HepG2 (cell line): ENCODE measurements around the gene UBALD1. TPM values are rescaled to one million over a fixed set of nuclear protein-coding genes. Genes with fewer than 3 reads are reported as not detected.

Source experiments
- EZH2 ChIP-seq: conservative IDR thresholded peaks from 2 replicates; pipeline ENCODE4 v1.6.1; 2012; ENCODE audit warnings: mild to moderate bottlenecking, low read depth, low read length, moderate library complexity
- ISX ChIP-seq: sonication (generic); formaldehyde crosslinking; conservative IDR thresholded peaks from 2 replicates; pipeline ENCODE4 v1.5.0; 2020; ENCODE audit warnings: missing genetic modification reagents
- SALL2 ChIP-seq: sonication (generic); formaldehyde crosslinking; IDR thresholded peaks from 2 replicates; pipeline ENCODE4 v1.8.1; 2023; ENCODE audit warnings: mild to moderate bottlenecking, missing genetic modification reagents, inconsistent platforms
- SMARCE1 ChIP-seq: fragments of 450-650 bp; IDR thresholded peaks from 2 replicates; pipeline ENCODE4 v1.6.1; 2017; ENCODE audit warnings: borderline replicate concordance
- ZNF30 ChIP-seq: sonication (generic); formaldehyde crosslinking; IDR thresholded peaks from 2 replicates; pipeline ENCODE4 v1.5.0; 2020; ENCODE audit warnings: mild to moderate bottlenecking, missing genetic modification reagents
- ZNF460 ChIP-seq: sonication (generic); formaldehyde crosslinking; IDR thresholded peaks from 2 replicates; pipeline ENCODE4 v1.5.1; 2020; ENCODE audit warnings: missing genetic modification reagents, mild to moderate bottlenecking, borderline replicate concordance
- ZNF550 ChIP-seq: sonication (generic); formaldehyde crosslinking; IDR thresholded peaks from 2 replicates; pipeline ENCODE4 v1.4.0; 2020; ENCODE audit warnings: mild to moderate bottlenecking, missing genetic modification reagents, borderline replicate concordance
- ZNF713 ChIP-seq: sonication (generic); formaldehyde crosslinking; IDR thresholded peaks from 2 replicates; pipeline ENCODE4 v1.4.0; 2020; ENCODE audit warnings: mild to moderate bottlenecking, missing genetic modification reagents
- polyA plus RNA-seq, 8 experiments: library from polyadenylated mRNA; depleted of rRNA in 3 of 8; stranded (reverse) in 7 of 8; unstranded in 1 of 8; fragments of >200 nt; fragmentation: Illumina TruSeq in 4 of 8; extraction: Trizol in 4 of 8; gene quantifications; 2 replicates each; pipeline versions ENCODE4 v1.2.1 to v1.2.3, GENCODE V29; 2011 to 2016; ENCODE audit warnings: low read depth in 4 of 8, missing spikeins in 1 of 8, mixed read lengths in 1 of 8; ENCODE audit not compliant: insufficient read depth in 1 of 8
- total RNA-seq, 5 experiments: library from RNA; depleted of rRNA; stranded (reverse); fragments of >200 nt; fragmentation: Illumina TruSeq; extraction: Trizol; gene quantifications; 2 replicates each; pipeline ENCODE4 v1.2.3, GENCODE V29; 2016; ENCODE audit warnings: low read depth in 1 of 5
- TF ChIP-seq, protein P1 (sequence below): sonication (generic); formaldehyde crosslinking; IDR thresholded peaks from 2 replicates; pipeline ENCODE4 v1.5.0; 2020; ENCODE audit warnings: mild to moderate bottlenecking, missing genetic modification reagents, moderate library complexity
- TF ChIP-seq, protein P2 (sequence below): sonication (generic); formaldehyde crosslinking; IDR thresholded peaks from 2 replicates; pipeline ENCODE4 v1.9.0; 2022; ENCODE audit warnings: low read depth, missing genetic modification reagents
- TF ChIP-seq, protein P3 (sequence below): IDR thresholded peaks from 2 replicates; pipeline ENCODE4 v1.6.1; 2012; ENCODE audit warnings: low read length, improper control_type of control experiment
- TF ChIP-seq, protein P4 (sequence below): sonication (generic); formaldehyde crosslinking; conservative IDR thresholded peaks from 2 replicates; pipeline ENCODE4 v1.4.0; 2020; ENCODE audit warnings: missing genetic modification reagents

The UBALD1 gene
- total and polyA plus RNA-seq, 2 of the 13 experiments (the other 11 are each of a cell fraction or from before 2014, with no cell fraction given) = 6.8 to 12.3 TPM

DNA sequence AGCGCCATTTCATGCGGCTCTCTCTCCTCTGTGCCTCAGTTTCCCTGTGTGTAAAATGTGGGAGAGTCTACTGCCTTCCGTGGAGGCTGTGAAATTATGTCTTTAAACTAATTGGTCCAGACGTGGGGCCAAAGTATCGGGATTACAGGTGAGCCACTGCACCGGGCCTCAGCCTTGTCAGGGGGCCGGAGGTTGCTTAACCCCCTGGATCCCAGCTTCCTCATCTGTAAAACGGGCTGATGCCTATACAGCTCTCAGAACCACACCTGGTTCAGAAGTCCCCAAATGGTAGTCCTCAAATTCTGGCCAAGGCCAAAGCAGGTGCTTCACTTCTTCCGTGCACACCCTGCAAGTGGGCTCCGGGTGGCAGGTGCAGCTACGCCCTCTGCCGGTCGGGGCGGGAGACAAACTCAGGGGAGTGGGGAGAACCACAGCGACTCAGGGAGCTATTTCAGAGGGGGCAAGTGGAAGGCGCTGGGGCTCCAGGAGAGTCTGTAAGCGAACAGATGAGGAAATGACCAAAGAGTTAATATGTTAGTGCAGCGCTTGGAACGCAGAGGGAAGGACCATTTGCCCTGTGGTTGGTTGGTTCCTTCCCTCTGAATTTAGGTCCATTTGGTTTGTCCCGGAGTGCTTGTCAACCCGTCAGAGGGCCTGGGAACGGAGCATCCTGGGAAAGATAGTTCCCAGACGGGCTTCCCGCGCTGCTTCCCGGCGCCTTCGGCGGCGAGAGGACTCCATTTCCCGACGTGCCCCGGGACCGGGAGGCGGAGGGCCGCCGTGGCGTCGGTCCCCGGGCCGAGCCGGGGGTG is 9.5 kb upstream of the UBALD1 start, which contains the start of gene MGRN1 (continued):
- TF ChIP-seq, protein P1, sequence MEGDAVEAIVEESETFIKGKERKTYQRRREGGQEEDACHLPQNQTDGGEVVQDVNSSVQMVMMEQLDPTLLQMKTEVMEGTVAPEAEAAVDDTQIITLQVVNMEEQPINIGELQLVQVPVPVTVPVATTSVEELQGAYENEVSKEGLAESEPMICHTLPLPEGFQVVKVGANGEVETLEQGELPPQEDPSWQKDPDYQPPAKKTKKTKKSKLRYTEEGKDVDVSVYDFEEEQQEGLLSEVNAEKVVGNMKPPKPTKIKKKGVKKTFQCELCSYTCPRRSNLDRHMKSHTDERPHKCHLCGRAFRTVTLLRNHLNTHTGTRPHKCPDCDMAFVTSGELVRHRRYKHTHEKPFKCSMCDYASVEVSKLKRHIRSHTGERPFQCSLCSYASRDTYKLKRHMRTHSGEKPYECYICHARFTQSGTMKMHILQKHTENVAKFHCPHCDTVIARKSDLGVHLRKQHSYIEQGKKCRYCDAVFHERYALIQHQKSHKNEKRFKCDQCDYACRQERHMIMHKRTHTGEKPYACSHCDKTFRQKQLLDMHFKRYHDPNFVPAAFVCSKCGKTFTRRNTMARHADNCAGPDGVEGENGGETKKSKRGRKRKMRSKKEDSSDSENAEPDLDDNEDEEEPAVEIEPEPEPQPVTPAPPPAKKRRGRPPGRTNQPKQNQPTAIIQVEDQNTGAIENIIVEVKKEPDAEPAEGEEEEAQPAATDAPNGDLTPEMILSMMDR (CRISPR knock-in tag) = peak; percentile 98
- peak; percentile 87 for TF ChIP-seq ZNF713
- TF ChIP-seq SALL2 (CRISPR knock-in tag) = no peak
- TF ChIP-seq ZNF460 = no peak; the same call in 1 of the 2 replicates
- TF ChIP-seq, protein P2, sequence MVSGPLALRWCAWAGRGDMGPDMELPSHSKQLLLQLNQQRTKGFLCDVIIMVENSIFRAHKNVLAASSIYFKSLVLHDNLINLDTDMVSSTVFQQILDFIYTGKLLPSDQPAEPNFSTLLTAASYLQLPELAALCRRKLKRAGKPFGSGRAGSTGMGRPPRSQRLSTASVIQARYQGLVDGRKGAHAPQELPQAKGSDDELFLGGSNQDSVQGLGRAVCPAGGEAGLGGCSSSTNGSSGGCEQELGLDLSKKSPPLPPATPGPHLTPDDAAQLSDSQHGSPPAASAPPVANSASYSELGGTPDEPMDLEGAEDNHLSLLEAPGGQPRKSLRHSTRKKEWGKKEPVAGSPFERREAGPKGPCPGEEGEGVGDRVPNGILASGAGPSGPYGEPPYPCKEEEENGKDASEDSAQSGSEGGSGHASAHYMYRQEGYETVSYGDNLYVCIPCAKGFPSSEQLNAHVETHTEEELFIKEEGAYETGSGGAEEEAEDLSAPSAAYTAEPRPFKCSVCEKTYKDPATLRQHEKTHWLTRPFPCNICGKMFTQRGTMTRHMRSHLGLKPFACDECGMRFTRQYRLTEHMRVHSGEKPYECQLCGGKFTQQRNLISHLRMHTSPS (CRISPR knock-in tag) = 0 out of 2 replicates have a peak, but pooled peaks have one; percentile 13
- no peak for TF ChIP-seq ZNF550 (CRISPR knock-in tag)
- no peak for TF ChIP-seq EZH2
- no peak for TF ChIP-seq SMARCE1
- TF ChIP-seq, protein P3, sequence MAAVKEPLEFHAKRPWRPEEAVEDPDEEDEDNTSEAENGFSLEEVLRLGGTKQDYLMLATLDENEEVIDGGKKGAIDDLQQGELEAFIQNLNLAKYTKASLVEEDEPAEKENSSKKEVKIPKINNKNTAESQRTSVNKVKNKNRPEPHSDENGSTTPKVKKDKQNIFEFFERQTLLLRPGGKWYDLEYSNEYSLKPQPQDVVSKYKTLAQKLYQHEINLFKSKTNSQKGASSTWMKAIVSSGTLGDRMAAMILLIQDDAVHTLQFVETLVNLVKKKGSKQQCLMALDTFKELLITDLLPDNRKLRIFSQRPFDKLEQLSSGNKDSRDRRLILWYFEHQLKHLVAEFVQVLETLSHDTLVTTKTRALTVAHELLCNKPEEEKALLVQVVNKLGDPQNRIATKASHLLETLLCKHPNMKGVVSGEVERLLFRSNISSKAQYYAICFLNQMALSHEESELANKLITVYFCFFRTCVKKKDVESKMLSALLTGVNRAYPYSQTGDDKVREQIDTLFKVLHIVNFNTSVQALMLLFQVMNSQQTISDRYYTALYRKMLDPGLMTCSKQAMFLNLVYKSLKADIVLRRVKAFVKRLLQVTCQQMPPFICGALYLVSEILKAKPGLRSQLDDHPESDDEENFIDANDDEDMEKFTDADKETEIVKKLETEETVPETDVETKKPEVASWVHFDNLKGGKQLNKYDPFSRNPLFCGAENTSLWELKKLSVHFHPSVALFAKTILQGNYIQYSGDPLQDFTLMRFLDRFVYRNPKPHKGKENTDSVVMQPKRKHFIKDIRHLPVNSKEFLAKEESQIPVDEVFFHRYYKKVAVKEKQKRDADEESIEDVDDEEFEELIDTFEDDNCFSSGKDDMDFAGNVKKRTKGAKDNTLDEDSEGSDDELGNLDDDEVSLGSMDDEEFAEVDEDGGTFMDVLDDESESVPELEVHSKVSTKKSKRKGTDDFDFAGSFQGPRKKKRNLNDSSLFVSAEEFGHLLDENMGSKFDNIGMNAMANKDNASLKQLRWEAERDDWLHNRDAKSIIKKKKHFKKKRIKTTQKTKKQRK = no peak
- TF ChIP-seq, protein P4, sequence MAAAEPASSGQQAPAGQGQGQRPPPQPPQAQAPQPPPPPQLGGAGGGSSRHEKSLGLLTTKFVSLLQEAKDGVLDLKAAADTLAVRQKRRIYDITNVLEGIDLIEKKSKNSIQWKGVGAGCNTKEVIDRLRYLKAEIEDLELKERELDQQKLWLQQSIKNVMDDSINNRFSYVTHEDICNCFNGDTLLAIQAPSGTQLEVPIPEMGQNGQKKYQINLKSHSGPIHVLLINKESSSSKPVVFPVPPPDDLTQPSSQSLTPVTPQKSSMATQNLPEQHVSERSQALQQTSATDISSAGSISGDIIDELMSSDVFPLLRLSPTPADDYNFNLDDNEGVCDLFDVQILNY = no peak
- no peak for TF ChIP-seq ISX
- no peak; the same call in 1 of the 2 replicates for TF ChIP-seq ZNF30 (CRISPR knock-in tag)
